Thyroid gland (tissue), 4 donors: ENCODE data around the gene LRCH2. TPM values are rescaled to one million over a fixed set of nuclear protein-coding genes. Genes with fewer than 3 reads are reported as not detected.

Experiments
- DNase-seq, 2 donors: peaks; one replicate each; pipeline ENCODE4 v3.0.0-alpha.2; 2019
- H3K27ac ChIP-seq, 3 donors: fragments of 200-600 bp; sonication (generic); 1 replicate in 2 of 3; 2 replicates in 1 of 3; pipeline ENCODE4 v1.5.1; 2016 to 2019; ENCODE audit warnings: mild to moderate bottlenecking in 1 of 3, moderate library complexity in 1 of 3
- H3K27me3 ChIP-seq: fragments of 200-600 bp; sonication (generic); one replicate; pipeline ENCODE4 v1.5.1; 2019
- H3K36me3 ChIP-seq, 2 donors: fragments of 200-600 bp; sonication (generic); one replicate each; pipeline ENCODE4 v1.5.1; 2016 to 2019
- H3K4me1 ChIP-seq, 2 donors: fragments of 200-600 bp; sonication (generic); one replicate each; pipeline ENCODE4 v1.5.1; 2017 to 2019
- H3K4me3 ChIP-seq, 3 donors: fragments of 200-600 bp; sonication (generic); replicated peaks in 1 of 3; 1 replicate in 2 of 3; 2 replicates in 1 of 3; pipeline ENCODE4 v1.5.1; 2016; ENCODE audit warnings: mild to moderate bottlenecking in 1 of 3
- H3K9me3 ChIP-seq: fragments of 200-600 bp; sonication (generic); one replicate; pipeline ENCODE4 v1.5.1; 2017
- POLR2A ChIP-seq, 2 donors: fragments of 450-650 bp; IDR thresholded peaks; one replicate each; pipeline ENCODE4 v1.6.1; 2017; ENCODE audit warnings: antibody characterized with exemption in 2 of 2, mild to moderate bottlenecking in 2 of 2, moderate library complexity in 1 of 2
- whole genome bisulfite sequencing, 2 donors: methylation state at CpG; one replicate each; pipeline ENCODE4 v1.1.5; 2017; 5-methylcytosine and 5-hydroxymethylcytosine counted together
- intact Hi-C: fragments of 100-400 bp; cut with DNase I; formaldehyde crosslinking; loops from one replicate; pipeline ENCODE4 v1.15.1; 2023
- total RNA-seq, 4 donors: library from RNA; depleted of rRNA; stranded (reverse); fragments of >200 nt; gene quantifications; one replicate each; pipeline ENCODE4 v1.2.3, GENCODE V29; 2016
- TF ChIP-seq, protein P1 (sequence below), 6 experiments: fragments of 200-600 bp in 3 of 6; fragments of 450-650 bp in 3 of 6; sonication (generic) in 3 of 6; IDR thresholded peaks; one replicate each; pipeline ENCODE4 v1.5.1; 2016 to 2019; ENCODE audit warnings: antibody characterized with exemption in 6 of 6, mild to moderate bottlenecking in 2 of 6, inconsistent platforms in 1 of 6, moderate library complexity in 1 of 6

Gene LRCH2
- total RNA-seq, 4 donors from 2014 or later = 4.6 to 10.2 (median 5.6) TPM

DNA sequence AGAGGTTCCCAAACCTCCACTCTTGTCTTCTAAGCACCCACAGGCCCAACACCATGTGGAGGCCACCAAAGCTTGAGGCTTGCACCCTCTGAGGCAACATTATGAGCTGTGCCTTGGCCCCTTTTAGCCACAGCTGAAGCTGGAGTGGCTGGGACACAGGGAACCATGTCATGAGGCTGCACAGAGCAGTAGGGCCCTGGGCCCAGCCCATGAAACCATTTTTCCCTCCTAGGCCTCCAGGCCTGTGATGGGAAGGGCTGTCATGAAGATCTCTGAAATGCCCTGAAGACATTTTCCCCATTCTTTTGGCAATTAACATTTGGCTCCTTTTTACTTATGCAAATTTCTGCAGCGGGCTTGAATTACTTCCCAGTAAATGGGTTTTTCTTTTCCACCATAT, 29.9 kb downstream of the LRCH2 start:
- no peaks in the 10 kb centered on the region for H3K27me3 ChIP-seq
- H3K27ac ChIP-seq = no peak overlapping the region
- no peak overlapping the region for H3K4me3 ChIP-seq
- no peaks in the 10 kb centered on the region for H3K9me3 ChIP-seq
- TF ChIP-seq, protein P1, sequence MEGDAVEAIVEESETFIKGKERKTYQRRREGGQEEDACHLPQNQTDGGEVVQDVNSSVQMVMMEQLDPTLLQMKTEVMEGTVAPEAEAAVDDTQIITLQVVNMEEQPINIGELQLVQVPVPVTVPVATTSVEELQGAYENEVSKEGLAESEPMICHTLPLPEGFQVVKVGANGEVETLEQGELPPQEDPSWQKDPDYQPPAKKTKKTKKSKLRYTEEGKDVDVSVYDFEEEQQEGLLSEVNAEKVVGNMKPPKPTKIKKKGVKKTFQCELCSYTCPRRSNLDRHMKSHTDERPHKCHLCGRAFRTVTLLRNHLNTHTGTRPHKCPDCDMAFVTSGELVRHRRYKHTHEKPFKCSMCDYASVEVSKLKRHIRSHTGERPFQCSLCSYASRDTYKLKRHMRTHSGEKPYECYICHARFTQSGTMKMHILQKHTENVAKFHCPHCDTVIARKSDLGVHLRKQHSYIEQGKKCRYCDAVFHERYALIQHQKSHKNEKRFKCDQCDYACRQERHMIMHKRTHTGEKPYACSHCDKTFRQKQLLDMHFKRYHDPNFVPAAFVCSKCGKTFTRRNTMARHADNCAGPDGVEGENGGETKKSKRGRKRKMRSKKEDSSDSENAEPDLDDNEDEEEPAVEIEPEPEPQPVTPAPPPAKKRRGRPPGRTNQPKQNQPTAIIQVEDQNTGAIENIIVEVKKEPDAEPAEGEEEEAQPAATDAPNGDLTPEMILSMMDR (IDR thresholded peaks at IDR 0.05) = no peak
- TF ChIP-seq POLR2A (IDR thresholded peaks at IDR 0.05) = no peak
- no peak for DNase-seq
- H3K4me1 ChIP-seq = no peaks in the 10 kb centered on the region
- WGBS, 2 donors = 94 to 100% methylated on average over 1 of the region's 1 CpG
- no peaks in the 10 kb centered on the region for H3K36me3 ChIP-seq
- intact Hi-C loops = no loop called here

DNA sequence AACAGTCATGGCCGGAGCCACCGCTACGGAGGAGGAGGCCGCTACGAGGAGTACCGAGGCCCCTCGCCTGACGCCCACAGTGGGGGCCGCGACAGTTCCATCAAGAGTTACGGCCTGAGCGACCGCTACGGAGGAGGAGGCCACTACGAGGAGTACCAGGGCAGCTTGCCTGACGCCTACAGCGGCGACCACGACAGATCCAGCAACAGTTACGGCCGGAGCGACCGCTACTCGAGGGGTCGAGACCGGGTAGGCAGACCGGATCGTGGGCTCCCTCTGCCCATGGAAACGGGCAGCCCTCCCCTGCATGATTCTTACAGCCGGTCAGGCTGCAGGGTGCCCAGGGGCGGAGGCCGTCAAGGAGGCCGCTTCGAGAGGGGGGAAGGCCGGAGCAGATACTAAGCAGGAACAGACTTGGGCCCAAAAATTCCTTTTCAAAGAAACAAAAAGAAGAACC, 41.6 kb downstream of the LRCH2 start:
- Histone ChIP-seq H3K27ac (no peak overlapping the region), H3K36me3 (no peaks in the 10 kb centered on the region), H3K4me1 (no peaks in the 10 kb centered on the region), H3K9me3 (no peaks in the 10 kb centered on the region), H3K27me3 (no peaks in the 10 kb centered on the region), H3K4me3 (no peak overlapping the region)
- TF ChIP-seq, protein P1 (IDR thresholded peaks at IDR 0.05) = no peak
- no peak for TF ChIP-seq POLR2A (IDR thresholded peaks at IDR 0.05)
- DNase-seq = no peak
- intact Hi-C loops = no loop called here
- WGBS, 2 donors = 92 to 97% methylated on average over 6 to 16 of the region's 35 CpGs

DNA sequence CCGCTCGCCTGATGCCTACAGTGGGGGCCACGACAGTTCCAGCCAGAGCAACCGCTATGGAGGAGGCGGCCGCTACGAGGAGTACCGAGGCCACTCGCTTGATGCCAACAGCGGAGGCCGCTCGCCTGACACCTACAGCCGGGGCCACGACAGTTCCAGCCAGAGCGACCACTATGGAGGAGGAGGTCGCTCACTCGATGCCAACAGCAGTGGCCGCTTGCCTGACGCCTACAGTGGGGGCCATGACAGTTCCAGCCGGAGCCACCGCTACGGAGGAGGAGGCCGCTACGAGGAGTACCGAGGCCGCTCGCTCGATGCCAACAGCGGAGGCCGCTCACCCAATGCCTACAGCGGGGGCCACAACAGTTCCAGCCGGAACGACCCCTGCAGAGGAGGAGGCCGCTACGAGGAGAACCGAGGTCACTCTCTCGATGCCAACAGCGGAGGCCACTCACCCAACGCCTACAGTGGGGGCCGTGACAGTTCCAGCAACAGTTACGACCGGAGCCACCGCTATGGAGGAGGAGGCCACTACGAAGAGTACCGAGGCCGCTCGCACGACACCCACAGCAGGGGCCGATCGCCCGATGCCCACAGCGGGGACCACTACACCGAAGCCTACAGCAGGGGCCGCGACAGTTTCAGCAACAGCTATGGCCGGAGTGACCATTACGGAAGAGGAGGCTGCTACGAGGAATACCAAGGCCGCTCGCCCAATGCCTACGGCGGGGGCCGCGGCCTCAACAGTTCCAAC, 42.2 kb downstream of the LRCH2 start:
- 100% methylated on average over 3 to 4 of the region's 64 CpGs for WGBS, 2 donors
- DNase-seq = no peak
- Histone ChIP-seq H3K27ac (no peak overlapping the region), H3K9me3 (no peaks in the 10 kb centered on the region), H3K36me3 (no peaks in the 10 kb centered on the region), H3K4me3 (no peak overlapping the region), H3K27me3 (no peaks in the 10 kb centered on the region), H3K4me1 (no peaks in the 10 kb centered on the region)
- no peak for TF ChIP-seq POLR2A (IDR thresholded peaks at IDR 0.05)
- TF ChIP-seq, protein P1 (IDR thresholded peaks at IDR 0.05) = no peak
- intact Hi-C loops = no loop called here

DNA sequence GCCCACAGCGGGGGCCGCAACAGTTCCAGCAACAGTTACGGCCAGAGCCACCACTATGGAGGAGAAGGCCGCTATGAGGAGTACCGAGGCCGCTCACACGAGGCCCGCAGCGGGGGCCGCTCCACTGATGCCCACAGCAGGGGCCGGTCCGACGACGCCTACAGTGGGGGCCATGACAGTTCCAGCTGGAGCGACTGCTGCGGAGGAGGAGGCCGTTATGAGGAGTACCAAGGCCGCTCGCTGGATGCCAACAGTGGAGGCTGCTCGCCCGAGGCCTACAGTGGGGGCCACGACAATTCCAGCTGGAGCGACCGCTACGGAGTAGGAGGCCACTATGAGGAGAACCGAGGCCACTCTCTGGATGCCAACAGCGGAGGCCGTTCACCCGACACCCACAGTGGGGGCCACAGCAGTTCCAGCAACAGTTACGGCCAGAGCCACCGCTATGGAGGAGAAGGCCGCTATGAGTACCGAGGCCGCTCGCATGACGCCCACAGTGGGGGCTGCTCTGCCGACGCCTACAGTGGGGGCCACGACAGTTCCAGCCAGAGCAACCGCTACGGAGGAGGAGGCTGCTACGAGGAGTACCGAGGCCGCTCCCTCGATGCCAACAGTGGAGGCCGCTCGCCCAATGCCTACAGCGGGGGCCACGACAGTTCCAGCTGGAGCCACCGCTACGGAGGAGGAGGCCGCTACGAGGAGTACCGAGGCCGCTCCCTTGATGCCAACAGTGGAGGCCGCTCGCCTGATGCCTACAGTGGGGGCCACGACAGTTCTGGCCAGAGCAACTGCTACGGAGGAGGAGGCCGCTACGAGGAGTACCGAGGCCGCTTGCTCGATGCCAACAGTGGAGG, 43.0 kb downstream of the LRCH2 start:
- WGBS, 2 donors = 91 to 95% methylated on average over 4 to 18 of the region's 64 CpGs
- no peaks in the 10 kb centered on the region for H3K36me3 ChIP-seq
- no peaks in the 10 kb centered on the region for H3K9me3 ChIP-seq
- no peak for DNase-seq
- H3K4me1 ChIP-seq = no peaks in the 10 kb centered on the region
- no peak overlapping the region for H3K27ac ChIP-seq
- no peak for TF ChIP-seq POLR2A (IDR thresholded peaks at IDR 0.05)
- TF ChIP-seq, protein P1 (IDR thresholded peaks at IDR 0.05) = no peak
- H3K27me3 ChIP-seq = no peaks in the 10 kb centered on the region
- intact Hi-C loops = no loop called here
- H3K4me3 ChIP-seq = no peak overlapping the region
